Measurements from ENCODE around the gene CEPT1. TPM values are rescaled to one million over a fixed set of nuclear protein-coding genes. Genes with fewer than 3 reads are reported as not detected.

The CEPT1 gene
- total and polyA plus RNA-seq, 9 of the 15 experiments (the other 6 are each of a cell fraction or from before 2014, with no cell fraction given): 24.4 to 72.6 (median 42.4) TPM

- peaks cover 0 to 10% of the 10 kb centered on the region in 2 experiments; a peak in 2 of 5 replicates for H3K27me3 ChIP-seq (ENCODE audit: control insufficient read depth in 2 of 2, insufficient read depth in 2 of 2, low read length in 2 of 2)
- H3K9ac ChIP-seq (ENCODE audit: insufficient read depth in 1 of 2, low read depth in 2 of 2, low read length in 2 of 2): no peak overlapping the region
- no peaks in the 10 kb centered on the region for H3K36me3 ChIP-seq (ENCODE audit: control insufficient read depth, insufficient read depth, low read length)
- H3K79me2 ChIP-seq (ENCODE audit: control insufficient read depth, insufficient read depth, low read length): no peaks in the 10 kb centered on the region
- H3K4me1 ChIP-seq (replicated peaks in 1 of 2; ENCODE audit: control insufficient read depth in 2 of 2, insufficient read depth in 2 of 2, low read length in 2 of 2): peaks cover 0 to 10% of the 10 kb centered on the region in 2 experiments; a peak in 3 of 5 replicates
- H3K4me2 ChIP-seq (ENCODE audit: insufficient read depth, low read length): no peak overlapping the region
- FAIRE-seq (no peak), DNase-seq (ENCODE audit: extremely low read depth in 1 of 4, low spot score in 3 of 4) (no peak), ATAC-seq (no peak)
- ChIA-PET POLR2A (no interaction called here), CTCF (ENCODE audit: low intra/inter-chr PET ratio) (no interaction called here)
- H3K4me3 ChIP-seq: no peak overlapping the region
- H3K9me1 ChIP-seq (ENCODE audit: control insufficient read depth, insufficient read depth, low read length): no peaks in the 10 kb centered on the region
- intact Hi-C loops (cut with micrococcal nuclease) (loop anchor here (5.0 kb wide), 2 partner anchors 127 to 217 kb away; no protein-coding TSS in a partner anchor), in situ Hi-C loops (cut with MboI) (loop anchor here (5.0 to 10.0 kb wide), 2 partner anchors 174 to 547 kb away; no protein-coding TSS in a partner anchor)
- no peak overlapping the region for H3K27ac ChIP-seq (ENCODE audit: extremely low read depth, low read depth, low read length)
- 5% methylated on average over 6 of the region's 6 CpGs for WGBS (ENCODE audit: insufficient coverage, low coverage, missing lambda C conversion rate)
- no peak overlapping the region for H2AFZ ChIP-seq (ENCODE audit: low read depth, low read length)
- H4K20me1 ChIP-seq (replicated peaks; ENCODE audit: control insufficient read depth, insufficient read depth, low read length): no peaks in the 10 kb centered on the region; the same call in 1 of the 2 replicates
- no TSS peak for BruUV-seq (replicated peaks)
- TF ChIP-seq NFYB (IDR thresholded peaks at IDR 0.05; ENCODE audit: extremely low read depth, insufficient read length) (no peak), ZNF79 (CRISPR knock-in tag; IDR thresholded peaks at IDR 0.05; ENCODE audit: low read depth) (no peak), RUNX1 (IDR thresholded peaks at IDR 0.05; ENCODE audit: low read depth) (no peak), BACH1 (tag; IDR thresholded peaks at IDR 0.05) (no peak), GTF2B (IDR thresholded peaks at IDR 0.05; ENCODE audit: extremely low read depth, insufficient read length) (no peak)
- no peaks in the 10 kb centered on the region for H3K9me3 ChIP-seq (replicated peaks; ENCODE audit: control insufficient read depth, insufficient read depth, low read depth, low read length)
Observed at GRCh38 chr1:111220302-111220890, 80.4 kb downstream of the CEPT1 start.

All from K562 (cell line).